H1 (cell line): Measurements from ENCODE around the gene CCDC138. TPM values are rescaled to one million over a fixed set of nuclear protein-coding genes. Genes with fewer than 3 reads are reported as not detected.

Experiments used
- CTCF ChIA-PET: fragments of 300-600 bp; sonication (Branson Sonifier 250); formaldehyde crosslinking; loops from one replicate; lab custom pipeline; 2021; ENCODE audit not compliant: partially characterized antibody; lab: Charles Lee
- POLR2A ChIA-PET: fragments of 300-600 bp; sonication (Branson Sonifier 250); formaldehyde crosslinking; loops from one replicate; lab custom pipeline; 2021; ENCODE audit warnings: inconsistent platforms; ENCODE audit not compliant: partially characterized antibody; lab: Charles Lee
- DNase-seq, 2 experiments: peaks; one replicate each; pipeline versions ENCODE4 v3.0.0 to v3.0.0-alpha.2; 2010 to 2022; ENCODE audit warnings: low spot score in 2 of 2, low read depth in 1 of 2, mixed read lengths in 1 of 2
- FAIRE-seq: peaks from 2 replicates; lab custom pipeline; 2011; peaks lifted over from hg19 to GRCh38; lab: Jason Lieb, UNC
- H2AFZ ChIP-seq: 2 replicates; pipeline ENCODE4 v1.8.1; 2012; ENCODE audit warnings: low read length, inconsistent platforms
- H2AK5ac ChIP-seq: 2 replicates; pipeline ENCODE4 v1.6.1; 2013; ENCODE audit warnings: low read depth, low read length
- H2BK120ac ChIP-seq: replicated peaks from 2 replicates; pipeline ENCODE3; 2013; ENCODE audit warnings: low read depth, low read length, inconsistent platforms
- H2BK12ac ChIP-seq: 2 replicates; pipeline ENCODE4 v1.6.1; 2013; ENCODE audit warnings: low read depth, low read length
- H2BK15ac ChIP-seq: 2 replicates; pipeline ENCODE4 v1.6.1; 2013; ENCODE audit warnings: low read length
- H2BK20ac ChIP-seq: 2 replicates; pipeline ENCODE4 v1.6.1; 2013; ENCODE audit warnings: low read length
- H2BK5ac ChIP-seq: 2 replicates; pipeline ENCODE4 v1.6.1; 2013; ENCODE audit warnings: low read depth, low read length
- H3K14ac ChIP-seq: 2 replicates; pipeline ENCODE4 v1.6.1; 2013; ENCODE audit warnings: inconsistent platforms; ENCODE audit not compliant: insufficient read length
- H3K18ac ChIP-seq: 2 replicates; pipeline ENCODE4 v1.6.1; 2013; ENCODE audit warnings: low read length; ENCODE audit errors: extremely low read depth
- H3K23ac ChIP-seq: 2 replicates; pipeline ENCODE4 v1.6.1; 2013; ENCODE audit warnings: inconsistent platforms; ENCODE audit not compliant: insufficient read length
- H3K23me2 ChIP-seq: 2 replicates; pipeline ENCODE4 v1.6.1; 2013; ENCODE audit warnings: low read depth, low read length
- H3K27ac ChIP-seq: 2 replicates; pipeline ENCODE4 v1.6.1; 2011; ENCODE audit warnings: low read depth, low read length, inconsistent platforms
- H3K27me3 ChIP-seq, 4 experiments: replicated peaks in 1 of 4; 1 replicate in 1 of 4; 2 replicates in 3 of 4; pipeline versions ENCODE4 v1.6.1 to v1.8.1; 2011 to 2013; ENCODE audit warnings: low read length in 3 of 4, mild to moderate bottlenecking in 3 of 4, inconsistent platforms in 2 of 4, mixed read lengths in 2 of 4, moderate library complexity in 1 of 4; ENCODE audit not compliant: control insufficient read depth in 3 of 4, insufficient read depth in 3 of 4; ENCODE audit errors: extremely low read depth in 1 of 4
- H3K36me3 ChIP-seq, 4 experiments: 2 replicates each; pipeline versions ENCODE4 v1.6.1 to v1.8.1; 2011 to 2013; ENCODE audit warnings: mild to moderate bottlenecking in 4 of 4, low read length in 3 of 4, moderate library complexity in 2 of 4, control low read depth in 1 of 4, inconsistent platforms in 1 of 4; ENCODE audit not compliant: insufficient read depth in 4 of 4, control insufficient read depth in 2 of 4
- H3K4ac ChIP-seq: replicated peaks from 2 replicates; pipeline ENCODE3; 2013; ENCODE audit warnings: low read length, low read depth, mixed read lengths, inconsistent platforms; ENCODE audit not compliant: insufficient read length
- H3K4me1 ChIP-seq, 4 experiments: replicated peaks in 1 of 4; 1 replicate in 1 of 4; 2 replicates in 3 of 4; pipeline versions ENCODE4 v1.6.1 to v1.8.1; 2011 to 2013; ENCODE audit warnings: low read length in 3 of 4, inconsistent platforms in 2 of 4, mixed read lengths in 1 of 4; ENCODE audit not compliant: insufficient read depth in 4 of 4, control insufficient read depth in 3 of 4
- H3K4me2 ChIP-seq, 2 experiments: 2 replicates each; pipeline versions ENCODE4 v1.6.1 to v1.8.1; 2011 to 2013; ENCODE audit warnings: low read depth in 2 of 2, low read length in 2 of 2, control low read depth in 1 of 2, inconsistent platforms in 1 of 2, mild to moderate bottlenecking in 1 of 2; ENCODE audit not compliant: insufficient read depth in 1 of 2
- H3K4me3 ChIP-seq, 4 experiments: fragments of 200-600, 300-600 bp in 1 of 4; sonication (generic), shearing (Covaris generic), sonication (Bioruptor Twin) in 1 of 4; 2 replicates each; pipeline versions ENCODE4 v1.5.1 to v1.8.1; 2011 to 2016; ENCODE audit warnings: low read length in 4 of 4, low read depth in 3 of 4, control low read depth in 2 of 4, inconsistent platforms in 2 of 4, mild to moderate bottlenecking in 2 of 4, mixed read lengths in 1 of 4, moderate library complexity in 1 of 4; ENCODE audit not compliant: insufficient read depth in 2 of 4; ENCODE audit errors: extremely low read depth in 1 of 4
- H3K56ac ChIP-seq: replicated peaks from 2 replicates; pipeline ENCODE3; 2013; ENCODE audit warnings: low read depth, mild to moderate bottlenecking, mixed read lengths, low read length, inconsistent platforms; ENCODE audit not compliant: insufficient read length
- H3K79me1 ChIP-seq: 2 replicates; pipeline ENCODE4 v1.6.1; 2013; ENCODE audit warnings: low read depth, low read length, control low read depth
- H3K79me2 ChIP-seq, 2 experiments: 2 replicates each; pipeline versions ENCODE4 v1.6.1 to v1.8.1; 2012 to 2013; ENCODE audit warnings: low read length in 2 of 2, mild to moderate bottlenecking in 2 of 2, inconsistent platforms in 1 of 2; ENCODE audit not compliant: insufficient read depth in 2 of 2, control insufficient read depth in 1 of 2
- H3K9ac ChIP-seq, 4 experiments: replicated peaks in 1 of 4; 1 replicate in 1 of 4; 2 replicates in 3 of 4; pipeline versions ENCODE4 v1.6.1 to v1.8.1; 2011 to 2013; ENCODE audit warnings: low read depth in 3 of 4, low read length in 3 of 4, control low read depth in 2 of 4, mild to moderate bottlenecking in 2 of 4, moderate library complexity in 2 of 4, inconsistent platforms in 1 of 4; ENCODE audit errors: extremely low read depth in 1 of 4
- H3K9me3 ChIP-seq, 2 experiments: 2 replicates each; pipeline versions ENCODE4 v1.6.1 to v1.8.1; 2012 to 2013; ENCODE audit warnings: mild to moderate bottlenecking in 2 of 2, moderate library complexity in 2 of 2, control low read depth in 1 of 2, inconsistent platforms in 1 of 2, low read depth in 1 of 2, low read length in 1 of 2, mixed read lengths in 1 of 2; ENCODE audit not compliant: insufficient read depth in 2 of 2
- H4K20me1 ChIP-seq, 2 experiments: replicated peaks in 1 of 2; 2 replicates each; pipeline versions ENCODE3 to v1.8.1; 2011 to 2013; ENCODE audit warnings: inconsistent platforms in 2 of 2, low read length in 2 of 2, mild to moderate bottlenecking in 1 of 2; ENCODE audit not compliant: insufficient read depth in 2 of 2, control insufficient read depth in 1 of 2
- H4K5ac ChIP-seq: 2 replicates; pipeline ENCODE4 v1.6.1; 2013; ENCODE audit warnings: low read length, low read depth, mixed read lengths, inconsistent platforms; ENCODE audit not compliant: insufficient read length
- H4K8ac ChIP-seq: 2 replicates; pipeline ENCODE4 v1.8.0; 2013; ENCODE audit warnings: mild to moderate bottlenecking, moderate library complexity, low read length, inconsistent platforms; ENCODE audit not compliant: insufficient read depth; ENCODE audit errors: extremely low read depth
- H4K91ac ChIP-seq: replicated peaks from 2 replicates; pipeline ENCODE3; 2013; ENCODE audit warnings: low read length, mixed read lengths, inconsistent platforms; ENCODE audit not compliant: insufficient read length
- BCL11A ChIP-seq, 2 experiments: IDR thresholded peaks; one replicate each; pipeline ENCODE4 v1.6.1; 2011; ENCODE audit warnings: low read depth in 2 of 2, low read length in 2 of 2, mild to moderate bottlenecking in 2 of 2
- BRCA1 ChIP-seq: IDR thresholded peaks from 2 replicates; pipeline ENCODE4 v1.6.1; 2012; ENCODE audit warnings: low read depth, low read length, improper control_type of control experiment
- CEBPB ChIP-seq: IDR thresholded peaks from 2 replicates; pipeline ENCODE4 v1.6.1; 2012; ENCODE audit warnings: low read depth, low read length
- CHD2 ChIP-seq: IDR thresholded peaks from 2 replicates; pipeline ENCODE4 v1.6.1; 2012; ENCODE audit warnings: low read length, improper control_type of control experiment
- EP300 ChIP-seq, 2 experiments: IDR thresholded peaks; 1 replicate in 1 of 2; 2 replicates in 1 of 2; pipeline ENCODE4 v1.6.1; 2011 to 2012; ENCODE audit warnings: low read depth in 2 of 2, low read length in 2 of 2, mild to moderate bottlenecking in 2 of 2, borderline replicate concordance in 1 of 2, inconsistent platforms in 1 of 2, moderate library complexity in 1 of 2
- FOSL1 ChIP-seq: IDR thresholded peaks from 2 replicates; pipeline ENCODE4 v1.6.1; 2011; ENCODE audit warnings: mild to moderate bottlenecking, low read depth, low read length, moderate library complexity; ENCODE audit not compliant: insufficient read depth
- GABPA ChIP-seq: IDR thresholded peaks from 2 replicates; pipeline ENCODE4 v1.6.1; 2011; ENCODE audit warnings: mild to moderate bottlenecking, low read length, moderate library complexity, borderline replicate concordance; ENCODE audit not compliant: insufficient read depth
- GTF2F1 ChIP-seq: IDR thresholded peaks from 2 replicates; pipeline ENCODE4 v1.6.1; 2012; ENCODE audit warnings: low read depth, low read length, improper control_type of control experiment, borderline replicate concordance
- POLR2AphosphoS5 ChIP-seq: IDR thresholded peaks from 2 replicates; pipeline ENCODE4 v1.6.1; 2011; ENCODE audit warnings: low read depth, low read length
- SIRT6 ChIP-seq: IDR thresholded peaks from one replicate; pipeline ENCODE4 v1.7.1; 2012; ENCODE audit warnings: low read length, inconsistent platforms
- TAF7 ChIP-seq: optimal IDR thresholded peaks from 2 replicates; pipeline ENCODE3; 2011; ENCODE audit warnings: low read depth, mild to moderate bottlenecking, inconsistent platforms, low read length, moderate library complexity, borderline replicate concordance
- ZNF274 ChIP-seq: IDR thresholded peaks from 2 replicates; pipeline ENCODE4 v1.7.0; 2012; ENCODE audit warnings: low read length, borderline replicate concordance; ENCODE audit errors: extremely low read depth
- WGBS, 2 experiments: shearing (Covaris generic) in 1 of 2; methylation state at CpG; one replicate each; pipeline versions ENCODE4 v1.1.6 to v1.1.7; 2013 to 2015; ENCODE audit warnings: low lambda C conversion rate in 2 of 2, mixed read lengths in 2 of 2, inconsistent platforms in 1 of 2, low coverage in 1 of 2, missing lambda C conversion rate in 1 of 2; ENCODE audit not compliant: insufficient replicate concordance in 2 of 2, insufficient coverage in 1 of 2, insufficient read length in 1 of 2; ENCODE audit errors: extremely low coverage in 1 of 2, missing lambda C conversion rate in 1 of 2; 5-methylcytosine and 5-hydroxymethylcytosine counted together
- polyA plus RNA-seq, 7 experiments: library from polyadenylated mRNA; depleted of rRNA in 3 of 7; stranded (reverse) in 5 of 7; unstranded in 2 of 7; fragments of >200 nt in 5 of 7; fragments of 200-250 nt in 2 of 7; gene quantifications; 1 replicate in 5 of 7; 2 replicates in 1 of 7; 4 replicates in 1 of 7; pipeline versions ENCODE4 v1.2.1 to v1.2.3, GENCODE V29; 2011 to 2013; ENCODE audit warnings: missing spikeins in 2 of 7, mixed read lengths in 2 of 7
- total RNA-seq: library from RNA; stranded (reverse); fragmentation: NEBNext Ultra II Directional; extraction: Animal tissue kit (Norgen Biotek cat#: 25700); gene quantifications from 2 replicates; pipeline ENCODE4 v1.2.1, GENCODE V29; 2021

The CCDC138 gene
- total and polyA plus RNA-seq, 2 of the 8 experiments (the other 6 are each of a cell fraction or from before 2014, with no cell fraction given), result 8.3 to 29.8 TPM

DNA sequence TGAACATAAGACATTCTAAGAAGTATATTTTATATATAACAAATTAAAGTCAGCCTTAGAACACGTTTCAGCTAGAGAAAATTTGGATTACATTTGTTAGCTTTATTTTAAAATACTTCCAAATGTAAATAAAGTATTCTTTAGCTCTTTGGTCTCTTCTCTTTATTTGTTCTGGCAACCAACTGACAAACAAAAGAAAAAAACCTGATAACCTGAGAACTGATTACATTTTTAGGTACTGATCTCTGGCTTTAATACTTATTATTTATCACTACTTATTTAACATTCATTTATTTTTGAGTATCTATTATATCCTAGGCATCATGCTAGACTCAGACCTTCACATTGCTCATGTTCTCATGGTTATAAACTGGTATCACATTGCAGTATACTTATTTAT is 18.5 kb downstream of the CCDC138 start:
- H3K4me2 ChIP-seq, result no peak overlapping the region
- no peak overlapping the region for H4K5ac ChIP-seq
- H2BK120ac ChIP-seq, result no peak overlapping the region
- peaks cover 2 to 59% (median 35%) of the 10 kb centered on the region in 4 experiments; a peak in 6 of 8 replicates for H3K36me3 ChIP-seq
- no peaks in the 10 kb centered on the region for H3K79me1 ChIP-seq
- WGBS, 2 experiments, result 86% methylated on average over 1 of the region's 1 CpG; no CpG with 5 or more reads in 1 of the 2 experiments
- no peaks in the 10 kb centered on the region for H3K4me1 ChIP-seq
- H3K9ac ChIP-seq, result no peak overlapping the region
- TF ChIP-seq GABPA (no peak), BRCA1 (no peak), TAF7 (no peak), FOSL1 (no peak), CHD2 (no peak), EP300 (IDR thresholded peaks at IDR 0.05; ENCODE audit: borderline replicate concordance in 1 of 2, low read depth in 2 of 2, low read length in 2 of 2) (no peak), POLR2AphosphoS5 (no peak), CEBPB (no peak), ZNF274 (no peak), BCL11A (IDR thresholded peaks at IDR 0.05; ENCODE audit: low read depth in 2 of 2, low read length in 2 of 2) (no peak), GTF2F1 (no peak), SIRT6 (no peak)
- no peak overlapping the region for H2BK5ac ChIP-seq
- ChIA-PET CTCF (no interaction called here), POLR2A (no interaction called here)
- H2BK15ac ChIP-seq, result no peak overlapping the region
- FAIRE-seq, result no peak
- H4K91ac ChIP-seq, result no peak overlapping the region
- H3K27ac ChIP-seq, result no peak overlapping the region
- no peak overlapping the region for H2BK20ac ChIP-seq
- H3K9me3 ChIP-seq, result peaks cover 0 to 6% of the 10 kb centered on the region in 2 experiments; a peak in 1 of 4 replicates
- no peak overlapping the region for H2BK12ac ChIP-seq
- H3K14ac ChIP-seq, result no peak overlapping the region
- H3K18ac ChIP-seq, result no peak overlapping the region
- peaks cover 0 to 26% of the 10 kb centered on the region in 2 experiments; a peak in 2 of 4 replicates for H3K79me2 ChIP-seq
- DNase-seq, result no peak
- H3K56ac ChIP-seq, result no peak overlapping the region
- no peak overlapping the region for H2AK5ac ChIP-seq
- no peak overlapping the region for H2AFZ ChIP-seq
- H3K4me3 ChIP-seq, result no peak overlapping the region
- no peaks in the 10 kb centered on the region; the same call in 1 of the 2 replicates for H3K23me2 ChIP-seq
- no peak overlapping the region for H3K4ac ChIP-seq
- no peak overlapping the region for H4K8ac ChIP-seq
- H3K27me3 ChIP-seq, result no peaks in the 10 kb centered on the region
- no peak overlapping the region for H3K23ac ChIP-seq
- peaks cover 0 to 4% of the 10 kb centered on the region in 2 experiments for H4K20me1 ChIP-seq
